Iris pigment epithelial cell (primary cell): ENCODE measurements around the gene WASF2.
"Not testable (repeated sequence)": the region's sequence is repeated elsewhere in the genome, so short reads cannot be mapped to it uniquely, and the experiment has no call there.

Experiments used
- DNase-seq: peaks from one replicate; pipeline ENCODE4 v3.0.0-alpha.2; 2011; ENCODE audit warnings: low read depth

Gene WASF2

DNA sequence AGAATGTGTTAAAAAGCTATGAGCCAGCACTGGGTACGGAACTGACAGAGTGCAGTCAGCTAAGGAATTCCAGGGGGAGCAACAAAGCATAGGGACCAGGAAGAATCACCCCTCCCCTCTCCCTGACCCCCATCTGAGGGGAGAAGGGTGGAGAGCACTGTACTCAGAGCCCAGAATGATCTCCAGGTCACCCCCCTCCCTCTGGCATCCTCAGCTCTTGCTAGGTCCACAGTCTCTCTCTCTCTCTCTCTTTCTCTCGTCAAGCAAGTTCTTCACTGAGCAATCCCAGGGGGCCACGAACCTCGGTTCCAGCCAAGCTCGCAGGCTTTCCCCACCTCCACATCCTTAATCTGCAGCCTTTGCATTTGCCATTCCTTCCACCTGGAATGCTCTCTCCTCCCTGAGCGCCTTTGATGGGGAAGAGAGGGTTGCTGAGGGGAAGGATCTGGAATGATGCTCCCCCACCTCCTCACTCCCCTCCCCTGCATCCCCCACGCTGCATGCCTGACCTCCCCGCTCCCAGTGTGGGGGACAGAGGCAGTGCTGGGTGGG lies 6.7 kb upstream of the WASF2 start:
- DNase-seq = no peak

DNA sequence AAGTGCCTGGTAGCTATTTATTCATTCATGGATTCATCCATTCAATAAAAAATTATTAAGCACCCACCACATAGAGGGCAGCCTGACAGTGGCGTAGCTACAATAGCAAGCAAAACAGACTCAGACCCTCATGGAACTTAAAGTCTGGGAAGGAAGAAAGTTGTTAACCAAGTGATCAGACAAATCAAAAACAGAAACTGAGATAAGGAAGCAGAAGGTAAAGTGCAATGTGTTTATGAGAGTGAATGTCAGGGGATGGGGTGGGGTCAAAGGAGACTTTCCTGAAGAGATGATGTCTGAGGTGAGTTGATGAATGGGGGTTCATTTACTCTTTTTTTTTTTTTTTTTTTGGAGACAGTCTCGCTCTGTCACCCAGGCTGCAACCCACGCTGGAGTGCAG lies 2.8 kb upstream of the WASF2 start:
- no peak for DNase-seq

DNA sequence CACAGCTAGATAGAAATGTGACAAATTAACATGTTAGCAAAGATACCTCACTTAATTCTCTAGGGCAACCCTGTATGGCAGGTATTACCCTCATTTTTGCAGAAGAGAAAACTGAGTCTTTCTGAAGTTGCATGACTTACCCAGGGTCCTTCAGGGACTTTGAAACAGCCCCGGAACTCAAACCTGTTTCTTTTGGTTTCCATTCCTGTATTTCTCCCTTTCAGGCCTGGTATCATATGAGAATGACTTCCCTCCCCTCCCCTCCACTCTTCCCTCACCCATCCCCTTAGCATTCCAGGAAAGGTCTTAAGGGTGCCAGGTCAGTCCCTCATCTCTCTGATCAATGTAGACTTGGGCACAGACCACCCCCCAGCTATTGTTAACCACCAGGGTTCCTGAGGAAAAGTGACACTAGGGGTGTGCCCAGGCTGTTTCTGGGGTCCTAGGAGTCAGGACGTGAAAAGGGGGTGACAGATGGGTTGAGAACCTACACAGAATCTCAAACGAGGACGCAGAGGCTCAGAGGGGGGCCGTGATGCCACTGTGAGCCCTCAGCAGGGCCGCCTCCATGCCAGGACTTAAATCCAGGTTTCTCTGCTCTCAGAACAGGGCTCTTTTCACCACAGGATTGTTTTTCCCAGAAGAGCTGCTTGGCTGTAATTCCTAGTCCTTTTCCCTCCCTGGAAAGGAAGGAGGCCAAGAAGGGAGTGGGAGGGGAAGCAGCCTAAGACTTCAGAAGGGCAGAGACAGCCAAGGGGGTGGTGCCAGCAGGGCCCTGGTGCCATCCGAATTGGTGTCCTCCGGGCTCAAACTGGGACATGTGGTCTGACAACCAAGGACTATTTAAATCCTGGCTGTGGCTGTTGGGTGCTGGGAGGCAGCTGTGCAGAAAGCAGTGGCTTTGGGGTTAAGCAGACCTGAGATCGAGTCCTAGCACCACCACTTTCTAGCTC lies 2.1 kb upstream of the WASF2 start:
- DNase-seq = no peak

DNA sequence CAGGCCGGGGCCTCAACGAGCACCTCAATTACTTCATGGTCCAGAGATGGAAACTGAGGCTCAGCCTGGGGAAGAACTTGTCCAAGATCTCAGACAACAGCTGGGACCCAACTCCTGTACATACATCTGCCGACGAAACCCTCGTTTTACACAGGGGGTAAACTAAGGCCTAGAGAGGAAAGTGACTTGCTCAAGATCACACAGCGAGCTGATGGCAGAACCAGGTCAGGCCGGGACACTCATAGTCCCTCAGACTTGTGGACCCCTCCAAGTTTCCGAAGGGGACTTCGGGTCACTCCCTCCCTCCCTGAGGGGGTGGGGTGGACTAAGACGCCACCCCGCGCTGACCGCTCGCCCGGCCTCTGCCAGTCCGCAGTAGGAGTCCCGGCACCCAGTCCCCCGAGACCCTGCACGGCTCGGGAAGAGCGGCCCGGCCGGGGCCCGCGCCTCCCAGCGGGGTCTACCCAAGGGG lies 430 bp downstream of the WASF2 start:
- peak; percentile 38 for DNase-seq

DNA sequence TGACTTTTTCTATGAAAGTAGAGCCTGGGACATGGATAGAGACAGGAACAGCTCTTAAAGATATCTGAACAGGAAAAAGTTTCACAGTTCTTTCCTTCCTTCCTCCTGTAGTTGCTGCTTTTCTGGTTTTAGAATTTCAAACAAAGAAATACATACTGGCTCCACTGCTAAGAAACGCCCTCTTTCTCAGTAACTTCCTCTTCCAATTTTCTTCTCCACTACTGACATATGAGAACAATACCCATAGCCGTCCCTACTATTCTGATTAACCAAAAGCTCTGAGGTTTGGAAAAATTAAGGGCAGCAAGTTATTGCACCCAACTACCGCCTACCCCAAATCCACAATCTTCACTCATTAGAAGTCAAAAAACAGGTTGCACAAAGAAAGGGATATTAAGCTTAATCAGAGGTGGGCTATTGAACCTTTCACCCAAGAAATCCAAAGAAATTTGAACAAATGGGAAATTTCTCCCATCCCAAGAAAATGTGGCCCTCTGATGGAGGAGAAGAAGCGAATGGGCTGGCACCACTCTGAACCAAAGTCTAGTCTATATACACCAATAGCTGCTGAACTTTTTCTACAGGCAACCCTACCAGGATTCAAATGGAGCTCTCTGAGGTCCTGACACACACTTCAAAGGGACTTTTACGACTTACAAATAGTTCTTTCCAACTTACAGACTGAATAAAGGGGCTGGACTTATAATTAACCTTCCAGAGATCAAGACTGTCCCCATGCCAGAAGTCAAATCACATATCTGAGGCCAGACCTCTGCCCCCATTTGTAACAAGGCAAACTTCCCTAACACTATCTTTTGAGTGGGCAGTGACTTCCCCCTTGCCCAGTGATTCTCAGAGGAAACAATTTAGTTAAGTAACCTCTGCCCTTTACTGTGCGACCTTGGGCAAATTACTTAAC lies 1.7 kb downstream of the WASF2 start:
- DNase-seq = peak; percentile 44

DNA sequence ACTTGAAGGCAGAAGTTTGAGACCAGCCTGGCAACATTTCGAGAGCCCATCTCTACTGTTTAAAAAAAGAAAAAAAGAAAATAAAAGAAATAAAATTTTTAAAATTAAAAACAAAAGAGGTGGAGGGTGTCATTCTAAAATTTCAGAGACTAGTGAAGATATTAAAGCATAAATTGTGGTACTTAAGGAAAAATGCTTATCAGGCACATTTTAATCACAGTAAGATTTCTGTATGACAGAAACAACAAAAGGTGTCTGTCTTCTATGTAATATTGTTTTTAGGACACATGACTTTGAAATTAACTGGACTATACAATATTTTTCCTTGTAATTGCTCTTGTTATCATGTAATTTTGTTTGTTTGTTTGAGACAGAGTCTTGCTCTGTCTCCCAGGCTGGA lies 4.6 kb downstream of the WASF2 start:
- no peak for DNase-seq

DNA sequence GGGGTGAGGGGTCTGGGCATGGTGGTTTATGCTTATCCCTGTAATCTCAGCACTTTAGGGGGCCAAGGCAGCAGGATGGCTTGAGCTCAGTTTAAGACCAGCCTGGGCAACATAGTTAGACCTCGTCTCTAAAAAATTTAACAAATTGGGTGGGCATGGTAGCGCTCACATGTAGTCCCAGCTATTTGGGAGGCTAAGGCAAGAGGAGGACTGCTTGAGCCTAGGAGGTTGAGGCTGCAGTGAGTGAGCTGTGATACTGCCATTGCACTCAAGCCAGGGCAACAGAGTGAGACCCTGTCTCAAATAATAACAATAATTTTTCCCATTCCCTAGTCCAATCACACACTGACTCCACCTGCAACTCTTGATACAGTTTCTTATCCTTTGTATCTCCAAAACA lies 6.3 kb downstream of the WASF2 start:
- DNase-seq = no peak

DNA sequence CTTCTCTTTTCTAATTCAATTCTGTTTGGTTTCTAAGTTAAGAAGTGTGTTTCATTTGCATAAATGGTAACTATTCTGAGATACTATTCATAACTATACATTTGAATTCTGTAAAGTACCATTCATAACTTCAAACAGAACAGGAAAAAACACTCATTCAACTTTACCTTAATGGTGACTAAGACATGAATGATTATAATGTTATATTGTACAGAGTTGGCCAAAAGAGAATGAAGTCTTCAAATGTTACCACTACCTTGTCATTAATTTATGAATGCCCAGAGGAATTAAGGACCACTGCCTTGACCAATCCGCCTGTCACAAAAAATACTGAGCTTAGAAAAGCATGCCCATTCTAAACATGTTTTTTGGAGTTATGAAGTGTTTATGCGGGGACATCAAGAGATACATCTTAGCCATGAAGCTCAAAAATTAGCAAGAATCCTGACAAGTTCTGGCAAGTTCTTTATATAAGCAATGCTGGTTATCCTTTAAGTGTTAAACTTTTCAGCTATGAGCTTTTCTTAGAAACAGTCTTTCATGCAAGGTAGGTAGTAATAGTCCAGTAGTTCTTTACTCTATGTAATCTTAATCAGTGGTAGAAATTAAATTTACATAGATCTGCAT lies 7.9 kb downstream of the WASF2 start:
- no peak for DNase-seq

DNA sequence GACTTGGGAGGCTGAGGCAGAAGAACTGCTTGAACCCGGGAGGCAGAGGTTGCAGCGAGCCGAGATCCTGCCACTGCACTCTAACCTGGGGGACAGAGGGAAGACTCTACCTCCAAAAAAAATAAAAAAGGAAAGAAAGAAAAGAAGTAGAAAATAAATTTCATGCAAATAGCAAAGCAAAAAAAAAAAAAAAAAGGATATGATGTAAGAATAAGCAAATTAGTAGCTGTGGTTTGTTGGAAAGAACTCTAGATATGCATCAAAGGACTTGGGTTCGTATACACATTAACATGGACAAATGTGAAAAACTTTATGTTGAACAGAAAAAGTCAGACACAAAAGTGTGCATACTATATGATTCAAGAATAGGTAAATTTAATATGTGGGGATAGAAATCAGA lies 11.9 kb downstream of the WASF2 start:
- no peak for DNase-seq

DNA sequence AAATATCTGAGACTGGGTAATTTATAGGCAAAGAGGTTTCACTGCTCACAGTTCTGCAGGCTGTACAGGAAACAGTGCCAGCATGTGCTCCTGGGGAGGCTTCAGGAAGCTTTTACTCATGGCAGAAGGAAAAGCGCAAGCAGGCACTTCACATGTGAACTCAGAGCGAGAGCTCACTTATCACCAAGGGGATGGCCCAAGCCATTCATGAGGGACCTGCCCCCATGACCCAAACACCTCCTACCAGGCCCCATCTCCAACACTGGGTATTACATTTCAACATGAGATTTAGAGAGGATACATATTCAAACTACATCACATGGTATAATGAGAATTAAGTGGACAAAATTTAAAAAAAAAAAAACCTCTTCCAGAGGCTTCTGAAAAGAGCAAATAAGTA lies 13.7 kb downstream of the WASF2 start:
- DNase-seq = no peak

DNA sequence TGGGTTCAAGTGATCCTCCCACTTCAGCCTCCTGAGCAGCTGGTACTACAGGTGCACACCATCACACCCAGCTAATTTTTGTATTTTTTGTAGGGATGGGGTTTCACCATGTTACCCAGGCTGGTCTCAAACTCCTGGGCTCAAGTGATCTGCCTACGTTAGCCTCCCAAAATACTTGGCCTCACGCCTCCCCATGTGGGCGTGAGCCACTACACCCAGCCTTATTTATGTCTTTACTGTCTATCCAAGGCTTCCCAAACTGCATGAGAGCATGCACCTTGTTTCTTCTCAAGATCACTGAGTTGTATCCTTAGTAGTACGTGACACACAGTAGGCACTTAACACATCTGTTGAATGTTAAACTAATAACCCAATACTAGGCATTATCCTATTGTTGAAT lies 14.2 kb downstream of the WASF2 start:
- no peak for DNase-seq

DNA sequence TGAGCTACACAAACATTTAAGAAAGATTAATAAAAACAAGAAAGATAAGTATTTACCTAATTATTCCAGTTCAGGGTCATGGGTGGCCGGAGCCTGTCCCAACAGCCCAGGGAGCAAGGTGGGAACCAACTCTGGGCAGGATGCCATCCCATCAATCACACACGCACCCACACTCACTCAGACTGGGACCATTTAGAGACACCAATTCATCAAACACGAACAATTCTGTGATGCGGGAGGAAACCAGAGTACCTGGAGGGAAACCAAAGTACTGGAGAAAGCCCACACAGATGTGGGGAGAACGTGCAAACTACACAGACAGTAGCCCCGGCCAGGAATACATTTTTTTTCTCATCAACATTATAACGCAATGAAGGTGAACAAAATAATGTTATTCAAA lies 16.2 kb downstream of the WASF2 start:
- no peak for DNase-seq

DNA sequence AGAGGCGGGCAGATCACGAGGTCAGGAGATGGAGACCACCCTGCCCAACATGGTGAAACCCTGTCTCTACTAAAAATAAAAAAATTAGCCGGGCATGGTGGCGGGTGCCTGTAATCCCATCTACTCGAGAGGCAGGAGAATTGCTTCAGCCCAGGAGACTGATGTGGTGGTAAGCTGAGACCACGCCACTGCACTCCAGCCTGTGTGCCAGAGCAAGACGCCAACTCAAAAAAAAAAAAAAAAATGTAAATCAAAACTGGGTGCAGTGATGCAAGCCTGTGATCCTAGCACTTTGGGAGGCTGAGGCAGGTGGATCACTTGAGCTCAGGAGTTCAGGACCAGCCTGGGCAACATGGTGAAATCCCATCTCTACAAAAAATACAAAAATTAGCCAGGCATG lies 17.9 kb downstream of the WASF2 start:
- DNase-seq = not testable (repeated sequence)

DNA sequence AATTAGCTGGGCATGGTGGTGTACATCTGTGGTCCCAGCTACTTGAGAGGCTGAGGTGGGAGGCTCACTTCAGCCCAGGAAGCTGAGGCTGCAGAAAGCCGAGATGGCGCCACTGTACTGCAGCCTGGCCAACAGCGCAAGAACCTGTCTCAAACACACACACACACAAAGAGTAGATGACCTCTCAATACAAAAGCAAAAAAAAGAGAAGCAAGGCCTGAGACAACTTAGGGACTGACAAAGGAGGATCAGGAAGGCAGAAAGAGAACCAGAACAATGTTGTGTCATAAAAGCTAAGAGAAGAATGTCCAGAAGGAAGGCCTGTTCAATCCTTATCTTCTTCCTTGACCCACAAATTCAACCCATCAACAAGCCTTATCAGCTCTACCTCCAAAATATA lies 18.5 kb downstream of the WASF2 start:
- no peak for DNase-seq

DNA sequence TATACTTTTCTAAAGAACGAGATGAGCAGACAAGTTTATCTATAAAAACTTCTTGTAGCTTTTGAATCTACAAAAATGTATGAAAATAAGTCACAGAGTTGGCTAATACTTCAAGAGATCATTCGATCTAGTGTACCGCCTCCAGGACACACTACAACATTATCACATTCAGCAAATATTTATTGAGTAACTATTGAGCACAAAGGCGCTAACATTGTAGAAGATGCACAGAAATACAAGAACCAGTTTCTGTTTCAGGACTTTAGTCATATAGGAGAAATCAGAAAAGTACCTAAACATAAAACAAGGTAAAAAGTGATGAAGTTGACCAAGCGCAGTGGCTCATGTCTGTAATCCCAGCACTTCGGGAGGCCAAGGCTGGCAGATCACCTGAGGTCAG lies 20.6 kb downstream of the WASF2 start:
- peak; percentile 19 for DNase-seq

DNA sequence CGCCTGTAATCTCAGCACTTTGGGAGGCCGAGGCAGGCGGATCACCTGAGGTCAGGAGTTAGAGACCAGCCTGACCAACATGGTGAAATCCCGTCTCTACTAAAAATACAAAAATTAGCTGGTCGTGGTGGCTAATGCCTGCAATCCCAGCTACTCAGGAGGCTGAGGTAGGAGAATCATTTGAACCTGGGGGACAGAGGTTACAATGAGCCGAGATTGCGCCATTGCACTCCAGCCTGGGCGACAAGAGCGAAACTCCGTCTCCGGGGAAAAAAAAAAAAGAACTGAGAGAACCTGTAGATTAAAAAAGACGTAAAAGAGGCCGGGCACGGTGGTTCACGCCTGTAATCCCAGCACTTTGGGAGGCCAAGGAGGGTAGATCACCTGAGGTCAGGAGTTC lies 21.6 kb downstream of the WASF2 start:
- DNase-seq = not testable (repeated sequence)

DNA sequence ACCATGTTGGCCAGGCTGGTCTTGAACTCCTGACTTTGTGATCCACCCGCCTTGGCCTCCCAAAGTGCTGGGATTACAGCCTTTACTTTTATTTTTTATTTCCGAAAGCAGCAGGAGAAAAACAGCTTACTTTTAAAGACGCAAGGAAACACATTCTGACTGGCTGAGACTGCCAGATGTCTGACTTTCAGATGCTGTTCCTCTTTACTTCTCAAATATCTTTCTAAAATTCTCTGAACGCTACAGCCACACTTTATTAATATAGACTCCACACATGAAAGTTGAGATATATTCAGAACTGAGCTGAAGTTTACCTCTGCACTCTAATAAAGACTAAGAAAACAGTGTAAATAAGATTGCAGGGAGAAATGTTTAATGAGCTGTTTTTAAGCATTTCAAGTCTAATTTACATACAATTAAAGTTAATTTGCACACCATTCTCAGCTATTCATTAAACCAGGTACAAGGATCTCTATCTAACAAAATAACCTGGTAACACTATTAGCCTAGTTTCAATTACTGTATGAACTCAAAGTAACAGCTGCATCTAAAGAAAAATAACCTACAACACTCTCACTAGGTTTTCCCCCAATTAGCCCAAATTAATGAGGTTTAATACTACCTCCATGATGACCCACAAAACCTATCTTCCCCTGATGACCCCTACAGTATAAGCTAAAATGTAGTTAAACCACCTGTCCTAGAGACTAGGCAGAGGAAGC lies 24.9 kb downstream of the WASF2 start:
- no peak for DNase-seq

DNA sequence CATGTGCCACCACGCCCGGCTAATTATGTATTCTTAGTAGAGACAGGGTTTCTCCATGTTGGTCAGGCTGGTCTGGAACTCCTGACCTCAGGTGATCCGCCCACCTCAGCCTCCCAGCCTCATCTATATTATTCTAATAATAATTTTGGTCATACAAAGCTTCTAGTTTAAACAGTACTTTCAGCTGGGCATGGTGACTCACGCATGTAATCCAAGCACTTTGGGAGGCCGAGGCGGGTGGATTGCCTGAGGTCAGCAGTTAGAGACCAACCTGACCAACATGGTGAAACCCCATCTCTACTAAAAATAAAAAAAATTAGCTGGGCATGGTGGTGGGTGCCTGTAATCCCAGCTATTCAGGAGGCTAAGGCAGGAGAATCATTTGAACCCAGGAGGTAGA lies 26.1 kb downstream of the WASF2 start:
- DNase-seq = peak; percentile 69

DNA sequence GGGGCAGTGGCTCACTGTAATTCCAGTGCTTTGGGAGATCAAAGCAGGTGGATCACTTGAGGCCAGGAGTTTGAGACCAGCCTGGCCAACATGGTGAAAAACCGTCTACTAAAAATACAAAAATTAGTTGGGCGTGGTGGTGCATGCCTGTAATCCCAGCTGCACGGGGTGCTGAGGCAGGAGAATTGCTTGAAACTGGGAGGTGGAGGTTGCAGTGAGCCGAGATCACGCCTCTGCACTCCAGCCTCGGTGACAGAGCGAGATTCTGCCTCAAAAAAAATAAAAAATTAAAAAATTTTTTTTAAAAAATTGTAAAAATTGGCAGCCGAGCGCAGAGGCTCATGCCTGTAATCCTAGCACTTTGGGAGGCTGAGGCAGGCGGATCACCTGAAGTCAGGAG lies 31.4 kb downstream of the WASF2 start:
- not testable (repeated sequence) for DNase-seq

DNA sequence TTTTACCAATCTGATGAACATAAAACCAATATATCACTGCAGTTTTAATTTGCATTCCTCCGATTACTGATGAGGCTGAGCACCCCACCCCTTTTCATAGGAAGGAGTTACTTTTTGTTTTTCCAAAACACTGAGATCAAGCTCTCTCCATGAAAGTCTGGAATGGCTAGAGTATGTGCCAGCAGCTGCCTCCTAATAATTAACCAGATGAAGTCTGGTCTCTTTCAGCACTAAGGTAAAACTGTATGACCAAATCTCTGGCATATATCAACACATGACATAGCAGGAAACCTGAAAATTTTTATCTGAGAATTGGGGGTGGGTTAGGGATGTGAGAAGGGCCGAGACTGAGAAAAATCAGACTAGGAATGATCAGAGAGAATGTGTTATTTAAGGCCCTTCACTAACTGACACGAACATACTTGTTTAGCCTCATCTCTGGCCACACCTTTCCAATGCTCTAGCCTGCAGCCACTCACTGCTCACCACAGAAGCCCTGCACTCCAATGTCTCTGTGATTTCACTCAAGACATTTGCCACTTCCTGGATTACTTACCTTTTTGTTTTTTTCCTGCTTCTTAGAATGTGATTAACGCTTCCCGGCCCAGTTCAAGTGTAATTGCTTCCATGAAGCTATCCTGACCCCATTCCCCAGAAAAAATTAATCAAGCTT lies 34.7 kb downstream of the WASF2 start:
- no peak for DNase-seq

DNA sequence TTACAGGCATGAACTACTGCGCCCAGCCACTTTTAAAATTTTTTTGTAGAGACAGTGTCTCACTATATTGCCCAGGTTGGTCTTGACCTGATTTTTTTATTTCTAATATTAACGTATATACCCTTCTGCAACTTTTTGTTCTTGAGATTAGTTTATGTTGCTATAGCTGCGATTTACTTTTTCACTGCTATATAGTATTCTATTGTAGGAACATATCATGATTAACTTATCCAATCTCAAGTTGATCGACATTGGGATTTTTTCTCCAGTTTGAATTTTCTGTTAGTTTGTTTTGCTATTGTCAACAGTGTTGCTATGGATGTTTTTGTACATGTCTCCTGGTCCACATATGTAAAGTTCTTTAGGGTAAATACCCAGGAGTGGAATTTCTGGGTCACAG lies 35.4 kb downstream of the WASF2 start:
- DNase-seq = no peak
